AG09319 (cell line): ENCODE data around the gene HPS4.

Source experiments
- DNase-seq: peaks from one replicate; pipeline ENCODE4 v3.0.0-alpha.2; 2010; ENCODE audit warnings: low read depth; ENCODE audit errors: extremely low read depth
- TF ChIP-seq, protein P1 (sequence below): IDR thresholded peaks from 2 replicates; pipeline ENCODE4 v1.5.1; 2011; ENCODE audit warnings: low read depth, mild to moderate bottlenecking, inconsistent platforms, low read length, moderate library complexity

HPS4 gene

DNA sequence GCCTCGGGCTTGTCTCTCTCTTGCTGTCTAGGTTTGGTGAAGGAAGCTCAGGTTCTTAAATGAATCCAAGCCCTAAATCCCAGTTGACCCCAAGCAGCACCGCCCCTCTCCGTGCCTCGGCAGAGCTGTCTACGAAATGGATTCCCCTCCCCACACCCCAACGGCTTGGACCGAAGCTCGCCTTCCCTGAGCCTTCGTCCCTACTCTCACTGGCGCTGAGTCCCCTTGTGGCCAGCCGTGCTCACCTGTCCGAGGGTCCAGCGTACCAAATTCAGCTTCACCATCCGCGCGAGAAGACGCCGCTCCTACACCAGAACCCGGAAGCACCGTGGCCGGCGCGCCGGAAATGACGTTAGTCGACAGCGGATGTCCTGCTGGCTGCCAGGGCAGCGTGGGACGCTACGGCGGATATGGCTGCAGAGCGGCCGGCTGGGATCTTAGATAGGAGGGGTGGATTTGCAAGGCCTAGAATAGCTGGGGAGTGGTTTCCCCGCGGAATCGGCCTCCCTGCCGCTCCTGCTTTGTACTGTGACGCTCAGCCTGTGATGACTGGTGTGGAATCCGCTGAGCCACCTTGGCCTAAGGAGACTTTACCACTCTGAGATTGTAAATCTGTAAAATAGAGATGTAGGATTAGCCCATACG lies 28.7 kb upstream of the HPS4 start, which contains the start of gene TFIP11:
Gene TFIP11 (minus strand): TSS at position 325 of the 645 bp plus-strand sequence. CDS start 2,201 bp downstream, outside the sequence.
- TF ChIP-seq, protein P1, sequence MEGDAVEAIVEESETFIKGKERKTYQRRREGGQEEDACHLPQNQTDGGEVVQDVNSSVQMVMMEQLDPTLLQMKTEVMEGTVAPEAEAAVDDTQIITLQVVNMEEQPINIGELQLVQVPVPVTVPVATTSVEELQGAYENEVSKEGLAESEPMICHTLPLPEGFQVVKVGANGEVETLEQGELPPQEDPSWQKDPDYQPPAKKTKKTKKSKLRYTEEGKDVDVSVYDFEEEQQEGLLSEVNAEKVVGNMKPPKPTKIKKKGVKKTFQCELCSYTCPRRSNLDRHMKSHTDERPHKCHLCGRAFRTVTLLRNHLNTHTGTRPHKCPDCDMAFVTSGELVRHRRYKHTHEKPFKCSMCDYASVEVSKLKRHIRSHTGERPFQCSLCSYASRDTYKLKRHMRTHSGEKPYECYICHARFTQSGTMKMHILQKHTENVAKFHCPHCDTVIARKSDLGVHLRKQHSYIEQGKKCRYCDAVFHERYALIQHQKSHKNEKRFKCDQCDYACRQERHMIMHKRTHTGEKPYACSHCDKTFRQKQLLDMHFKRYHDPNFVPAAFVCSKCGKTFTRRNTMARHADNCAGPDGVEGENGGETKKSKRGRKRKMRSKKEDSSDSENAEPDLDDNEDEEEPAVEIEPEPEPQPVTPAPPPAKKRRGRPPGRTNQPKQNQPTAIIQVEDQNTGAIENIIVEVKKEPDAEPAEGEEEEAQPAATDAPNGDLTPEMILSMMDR = no peak

DNA sequence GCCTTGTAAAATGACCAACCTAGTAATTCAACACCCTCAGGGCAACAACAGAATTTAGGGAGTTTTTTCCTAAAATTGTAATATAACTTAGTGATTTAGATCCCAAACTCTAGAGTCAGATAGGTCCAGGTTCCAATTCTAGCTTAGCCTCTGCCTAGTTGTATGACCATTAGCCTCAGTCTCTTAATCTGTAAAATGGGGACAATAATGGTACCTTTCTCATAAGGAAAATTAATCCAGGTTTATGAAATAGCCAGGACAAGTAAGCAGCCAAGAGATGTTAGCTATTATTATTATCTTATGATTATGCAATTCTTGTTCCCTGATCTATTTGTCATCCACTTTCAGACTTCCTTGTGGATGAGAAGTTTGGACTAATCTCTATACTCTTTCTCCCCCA lies 24.6 kb upstream of the HPS4 start:
- TF ChIP-seq, protein P1 = no peak
- DNase-seq = no peak

More for the DNA sequence above, 28.7 kb upstream of the HPS4 start, which contains the start of gene TFIP11:
- DNase-seq = peak; percentile 46

DNA sequence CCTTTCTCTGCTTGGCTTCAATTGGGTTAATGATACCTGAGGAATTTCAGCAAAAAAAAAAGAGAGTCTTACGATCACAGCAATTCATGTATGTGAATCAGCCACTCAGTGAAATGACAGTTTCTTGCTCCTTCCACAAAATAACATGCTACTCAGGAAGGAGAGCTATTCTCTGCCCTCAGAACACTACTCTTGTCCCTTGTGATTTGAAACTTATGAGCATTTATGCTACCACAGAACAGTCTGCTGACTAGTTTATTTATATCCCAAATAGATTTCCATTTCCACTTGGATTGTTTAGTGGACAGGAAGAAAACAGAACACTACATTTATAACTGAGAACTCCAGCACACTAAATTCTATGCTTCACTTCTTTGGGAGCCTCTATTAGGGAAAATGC lies 20.2 kb upstream of the HPS4 start:
- DNase-seq = no peak
- TF ChIP-seq, protein P1 = no peak

DNA sequence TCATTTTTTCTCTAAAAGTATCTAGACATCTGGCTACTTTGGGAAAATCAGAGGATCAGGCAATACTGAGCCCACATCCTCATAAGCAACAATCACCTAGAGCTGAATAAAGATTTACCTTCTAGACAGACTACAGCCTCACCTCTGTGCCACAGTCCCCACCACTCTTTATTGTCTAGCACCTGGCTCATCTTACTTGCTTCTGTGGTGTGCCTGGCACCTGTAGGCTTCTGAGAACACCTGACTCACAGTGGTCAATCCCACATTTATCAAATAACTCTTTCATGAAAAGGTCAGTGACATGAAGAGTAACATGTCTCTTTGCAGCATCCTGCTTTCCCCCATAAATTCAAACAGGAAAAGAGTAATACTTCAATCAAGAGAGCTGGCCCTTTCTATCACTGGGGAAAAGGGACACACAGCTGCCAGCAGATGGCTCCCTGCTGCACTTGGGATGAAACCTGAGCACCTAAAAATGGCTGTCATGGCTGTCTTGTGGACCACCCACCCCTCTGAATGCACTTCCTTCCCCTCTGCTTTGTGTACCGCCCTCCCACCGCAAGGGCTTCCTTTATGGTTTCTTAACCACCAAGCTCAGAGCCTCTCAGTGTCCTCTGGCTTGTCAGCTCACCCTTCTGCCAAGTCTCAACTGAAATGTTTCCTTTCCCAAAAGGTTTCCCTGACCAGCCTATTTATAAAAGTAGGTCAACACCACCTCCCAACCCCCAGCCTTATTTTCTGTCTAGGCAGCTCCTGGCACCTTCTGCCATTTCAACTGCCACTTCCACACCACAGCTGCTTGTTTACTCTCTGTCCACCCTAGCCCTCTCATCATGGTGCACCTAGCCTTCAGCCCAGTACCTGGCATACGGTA lies 19.3 kb upstream of the HPS4 start:
- no peak for DNase-seq
- TF ChIP-seq, protein P1 = peak; percentile 56

DNA sequence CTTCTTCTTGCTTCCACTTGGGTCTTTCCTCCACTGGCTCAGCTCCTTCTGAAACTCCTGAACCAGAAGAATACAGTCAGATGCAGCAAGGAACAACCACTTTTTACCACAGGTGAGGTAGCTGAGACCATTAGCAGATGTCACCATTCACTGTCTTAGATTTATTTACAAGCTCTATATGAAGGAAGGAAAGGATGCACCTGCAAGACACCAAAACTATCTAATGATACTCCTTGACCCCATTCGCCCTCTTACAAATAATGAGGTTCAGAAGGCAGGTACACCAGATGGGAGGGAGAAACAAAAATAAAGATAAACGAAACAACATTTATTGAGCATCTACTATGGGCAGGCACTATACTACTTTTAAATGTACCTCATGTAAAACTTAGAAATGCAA lies 18.4 kb upstream of the HPS4 start:
- TF ChIP-seq, protein P1 = no peak
- no peak for DNase-seq

DNA sequence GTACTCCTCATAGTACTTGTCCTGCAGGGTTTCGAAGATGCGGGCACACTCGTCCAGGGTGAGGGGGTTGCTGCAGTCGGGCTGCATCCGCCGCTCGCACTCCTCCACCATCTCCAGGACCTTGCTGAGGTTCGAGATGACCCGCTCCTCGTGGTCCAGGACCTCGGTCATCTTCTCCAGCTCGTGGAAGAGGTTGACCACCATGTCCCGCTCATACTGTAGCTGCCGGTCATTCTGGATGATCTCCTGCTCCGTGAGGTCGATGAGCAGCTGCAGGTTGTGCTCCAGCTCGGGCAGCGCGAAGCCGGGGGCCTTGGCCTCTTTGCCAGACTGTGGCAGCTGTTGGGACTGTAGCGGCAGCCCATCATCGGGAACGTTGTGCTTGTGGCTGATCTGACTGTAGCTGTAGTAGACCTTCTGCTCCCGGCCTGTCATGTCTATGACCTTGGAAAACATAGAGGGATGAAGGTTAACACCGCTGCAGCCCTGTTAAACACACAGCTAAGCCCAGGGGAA lies 15.7 kb upstream of the HPS4 start:
- no peak for DNase-seq
- TF ChIP-seq, protein P1 = no peak

DNA sequence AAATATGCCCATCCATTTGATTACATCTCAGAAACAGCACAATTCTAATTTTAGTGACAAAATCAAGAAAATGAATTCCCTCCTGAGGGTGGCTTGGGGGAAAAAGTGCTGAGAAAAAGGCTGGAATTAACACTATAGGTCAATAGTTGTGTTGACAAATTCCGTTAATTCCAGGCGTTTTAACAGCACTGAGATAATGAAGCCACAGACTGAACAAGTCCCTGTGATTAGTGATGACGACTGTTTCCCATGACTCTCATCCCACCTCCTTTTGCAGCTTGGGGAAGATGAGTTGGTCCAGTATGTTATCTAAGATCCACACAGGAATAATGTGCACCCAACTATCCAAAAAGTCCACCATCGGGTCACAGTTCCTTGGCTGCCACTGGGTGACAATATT lies 12.9 kb upstream of the HPS4 start:
- TF ChIP-seq, protein P1 = no peak
- no peak for DNase-seq
